Endometrium (tissue), 2 donors: ENCODE data around the gene MICU1.
"Not testable (repeated sequence)": the region's sequence is repeated elsewhere in the genome, so short reads cannot be mapped to it uniquely, and the experiment has no call there.

Experiments
- FAIRE-seq: peaks from 2 replicates; lab custom pipeline; 2012; peaks lifted over from hg19 to GRCh38; lab: Jason Lieb, UNC
- donor health status: control.
- donor health status: control.

Gene MICU1

DNA sequence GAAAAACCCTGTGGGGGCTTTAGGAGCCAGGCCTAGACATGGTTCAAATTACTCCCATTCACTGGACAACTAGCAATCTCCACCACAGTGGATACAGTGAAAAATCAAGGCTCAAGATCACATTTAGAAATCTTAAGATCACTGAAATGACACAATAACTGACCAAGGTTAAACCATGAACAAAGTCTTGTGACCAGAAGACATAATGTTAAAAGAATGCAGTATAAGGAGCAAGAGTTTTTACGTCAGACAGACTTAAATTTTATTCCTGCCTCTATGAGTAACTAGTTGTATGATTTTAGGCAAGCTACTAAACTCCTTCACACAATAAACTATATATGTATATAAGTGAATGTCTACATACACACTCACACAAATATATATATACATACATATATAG lies 68.5 kb downstream of the MICU1 start:
- no peak for FAIRE-seq

DNA sequence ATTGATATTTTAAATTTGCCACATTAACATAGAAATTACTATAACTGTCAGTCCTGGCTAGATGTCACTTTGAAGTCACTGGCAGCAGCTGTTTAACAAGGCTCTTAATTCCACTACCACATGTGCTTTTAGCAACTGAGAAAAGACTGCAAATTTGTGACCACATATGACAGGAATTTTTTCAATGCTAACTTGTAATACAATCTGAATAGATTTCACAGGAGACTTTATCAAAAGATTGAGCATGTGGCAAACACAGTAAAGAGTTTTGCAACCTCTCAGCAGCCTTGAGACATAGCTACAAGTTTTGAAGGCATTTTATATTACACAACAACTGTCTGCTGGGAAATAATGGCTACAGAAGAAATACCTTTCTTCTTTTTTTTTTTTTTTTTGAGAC lies 73.0 kb downstream of the MICU1 start:
- no peak for FAIRE-seq

DNA sequence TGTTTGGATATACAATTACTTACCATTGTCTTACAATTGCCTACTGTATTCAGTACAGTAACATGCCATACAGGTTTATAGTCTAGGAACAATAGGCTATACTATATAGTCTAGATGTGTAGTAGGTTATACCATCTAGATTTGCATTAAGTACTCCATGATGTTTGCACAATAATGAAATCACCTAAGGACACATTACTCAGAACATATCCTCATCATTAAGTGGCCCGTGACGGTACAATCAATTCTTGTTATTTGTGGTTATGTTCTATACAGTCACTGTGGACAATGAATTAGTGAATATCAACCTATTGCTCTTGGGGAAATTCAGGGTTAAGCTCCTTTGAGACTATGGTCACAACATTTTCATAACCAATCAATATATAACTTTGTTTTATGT lies 75.6 kb downstream of the MICU1 start:
- no peak for FAIRE-seq

DNA sequence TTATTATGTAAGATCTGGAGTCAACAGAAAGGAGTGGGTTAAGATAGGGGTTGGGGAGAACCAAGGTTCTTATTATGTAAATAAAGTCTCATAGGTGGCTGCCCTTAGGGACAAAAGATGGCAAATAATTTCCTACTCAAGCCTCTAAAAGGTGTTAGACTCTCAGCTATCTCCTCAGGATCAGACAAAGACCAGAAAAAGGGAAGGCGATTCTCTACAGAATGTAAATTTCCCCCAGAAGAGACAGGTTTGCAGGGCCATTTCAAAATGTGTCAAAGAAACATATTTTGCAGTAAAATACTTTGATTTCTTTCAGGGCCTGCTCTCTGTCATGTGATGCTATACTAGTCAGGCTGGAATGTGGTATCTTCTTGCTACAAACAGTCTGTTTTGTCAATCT lies 80.3 kb downstream of the MICU1 start:
- no peak for FAIRE-seq

DNA sequence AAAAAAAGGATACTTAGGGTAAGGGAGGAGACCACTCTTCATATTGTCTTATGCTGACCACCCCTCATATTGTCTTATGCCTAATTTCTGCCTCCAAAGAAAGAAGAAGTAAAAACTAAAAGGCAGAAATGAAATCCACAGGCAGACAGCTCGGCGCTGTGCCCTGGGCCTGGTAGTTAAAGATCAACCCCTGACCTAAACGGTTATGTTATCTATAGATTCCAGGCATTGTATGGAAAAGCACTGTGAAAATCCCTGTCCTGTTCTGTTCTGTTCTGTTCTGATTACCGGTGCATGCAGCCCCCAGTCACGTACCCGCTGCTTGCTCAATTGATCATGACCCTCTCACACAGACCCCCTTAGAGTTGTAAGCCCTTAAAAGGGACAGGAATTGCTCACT lies 82.0 kb downstream of the MICU1 start:
- FAIRE-seq, result not testable (repeated sequence)

DNA sequence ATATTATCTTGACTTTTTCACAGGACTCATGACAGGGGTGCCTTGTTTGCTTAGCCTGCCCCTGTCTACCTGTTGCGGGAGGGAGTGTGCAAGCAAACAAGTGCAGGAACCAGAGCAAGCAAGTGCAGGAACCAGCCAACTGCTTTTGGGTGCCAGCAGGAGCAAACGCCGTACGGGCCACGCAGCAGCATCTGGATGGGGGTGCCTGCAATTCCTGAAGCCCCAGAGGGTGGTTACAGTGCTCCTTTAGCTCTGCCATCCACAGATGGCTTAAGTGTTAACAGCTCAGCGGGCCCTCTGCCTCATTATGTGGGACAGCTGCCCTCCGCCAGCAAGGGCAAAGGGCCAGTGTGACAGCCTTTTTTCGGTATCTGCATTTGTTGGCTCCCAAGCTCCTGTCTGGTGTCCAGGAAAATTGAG lies 83.5 kb downstream of the MICU1 start:
- FAIRE-seq, result no peak

DNA sequence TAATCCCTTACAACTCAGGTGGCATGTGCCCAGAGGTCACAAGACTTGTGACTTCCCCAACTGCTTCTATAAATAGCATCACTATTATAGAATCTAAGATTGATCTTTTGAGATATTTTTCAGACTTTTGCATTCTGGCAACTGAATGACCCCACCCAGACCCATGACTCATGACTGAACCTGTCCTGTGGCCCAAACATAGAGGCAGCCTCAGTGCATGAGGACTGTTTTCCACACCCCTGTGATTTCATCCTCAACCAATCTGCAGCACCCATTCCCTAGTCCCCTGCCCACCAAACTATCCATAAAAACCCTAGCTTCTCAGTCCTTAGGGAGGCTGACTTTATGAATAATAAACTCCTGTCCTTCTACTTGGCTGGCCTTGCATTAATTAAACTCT lies 84.5 kb downstream of the MICU1 start:
- FAIRE-seq, result no peak

DNA sequence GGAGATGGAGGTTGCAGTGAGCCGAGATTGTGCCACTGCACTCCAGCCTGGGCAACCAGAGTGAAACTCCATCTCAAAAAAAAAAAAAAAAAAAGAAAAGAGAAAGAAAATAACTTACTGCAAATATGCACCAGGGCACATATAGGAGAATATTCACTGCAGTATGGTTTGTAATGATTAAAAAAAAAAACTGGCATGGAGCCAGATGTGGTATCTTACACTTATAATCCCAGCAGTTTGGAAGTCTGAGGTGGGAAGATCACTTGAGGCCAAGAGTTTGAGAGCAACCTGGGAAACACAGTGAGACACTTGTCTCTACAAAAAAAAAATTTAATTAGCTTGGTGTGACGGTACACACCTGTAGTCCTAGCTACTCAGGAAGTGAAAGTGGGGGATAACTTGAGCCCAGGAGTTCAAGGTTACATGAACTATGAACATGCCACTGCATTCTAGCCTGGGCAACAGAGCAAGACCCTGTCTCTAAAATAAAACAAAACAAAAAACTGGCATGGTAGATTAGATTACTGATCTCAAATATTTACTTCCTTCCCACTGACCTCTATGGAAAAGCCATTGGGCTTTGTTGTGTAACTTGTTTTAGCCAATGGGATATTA lies 85.6 kb downstream of the MICU1 start:
- FAIRE-seq, result no peak

DNA sequence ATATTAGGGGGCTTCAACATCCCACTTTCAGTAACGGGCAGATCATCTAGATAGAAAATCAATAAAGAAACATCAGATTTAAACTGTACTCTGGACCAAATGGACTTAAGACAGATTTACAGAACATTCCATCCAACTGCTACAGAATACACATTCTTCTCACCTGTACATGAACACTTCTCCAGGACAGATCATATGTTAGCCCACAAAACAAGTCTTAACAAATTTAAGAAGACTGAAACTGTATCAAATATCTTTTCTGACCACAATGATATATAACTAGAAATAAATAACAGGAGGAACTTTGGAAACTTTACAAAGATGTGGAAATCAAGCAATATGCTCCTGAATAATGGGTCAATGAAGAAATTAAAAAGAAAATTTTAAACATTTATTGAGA lies 86.7 kb downstream of the MICU1 start:
- FAIRE-seq, result no peak

DNA sequence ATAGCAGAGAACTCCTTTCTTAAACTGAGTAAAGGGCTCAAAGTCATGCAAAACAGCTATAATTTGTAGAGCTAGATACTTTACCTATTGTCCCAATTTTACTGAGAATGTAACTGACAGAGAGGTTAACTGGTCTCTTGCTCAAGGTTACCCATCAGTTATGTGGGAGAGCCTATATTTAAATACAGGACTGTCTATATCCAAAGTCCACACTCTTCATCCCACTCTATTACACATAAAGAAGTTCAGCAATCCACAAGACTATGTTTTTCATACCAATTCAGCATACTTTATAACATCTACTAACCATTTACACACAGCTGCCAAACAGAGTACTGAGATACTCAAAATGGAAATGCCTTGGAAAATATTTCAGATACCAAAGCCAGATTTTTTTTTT lies 100.2 kb downstream of the MICU1 start:
- FAIRE-seq, result no peak

DNA sequence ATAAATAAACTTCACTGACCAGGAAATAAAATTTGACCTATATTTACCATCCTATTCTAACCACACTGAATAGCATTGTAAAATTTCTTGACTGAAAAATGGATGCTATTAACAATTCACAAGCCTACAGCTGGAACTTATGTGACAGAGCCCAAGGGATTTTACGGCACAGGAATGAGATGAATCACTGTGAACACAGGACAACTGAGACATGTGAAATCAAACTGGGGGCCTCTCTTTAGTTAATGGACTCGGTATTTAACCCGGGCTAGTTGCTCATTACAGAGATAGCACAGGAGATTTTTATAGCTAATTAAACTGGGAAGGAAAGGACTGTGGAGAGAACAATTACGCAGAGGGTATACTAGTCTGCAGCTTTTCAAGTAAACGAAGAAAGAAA lies 100.6 kb downstream of the MICU1 start:
- FAIRE-seq, result no peak

DNA sequence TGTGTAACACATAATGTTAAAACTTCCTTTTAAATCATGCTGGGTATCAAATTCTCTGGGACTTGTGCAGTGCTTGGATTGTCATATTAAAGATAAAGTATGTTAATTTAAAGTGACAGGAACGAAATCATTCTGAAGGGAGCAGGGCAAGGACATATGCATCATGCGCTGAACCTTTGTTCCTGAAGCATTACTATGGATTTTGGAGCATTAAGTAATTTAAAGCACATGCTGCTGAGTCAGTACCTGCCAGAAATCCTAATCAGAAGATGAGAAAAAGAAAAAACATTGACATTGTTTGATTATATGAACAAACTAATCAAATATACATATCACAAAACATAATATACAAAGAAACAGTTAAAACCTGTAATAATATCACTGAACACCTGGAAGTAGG lies 101.4 kb downstream of the MICU1 start:
- no peak for FAIRE-seq

DNA sequence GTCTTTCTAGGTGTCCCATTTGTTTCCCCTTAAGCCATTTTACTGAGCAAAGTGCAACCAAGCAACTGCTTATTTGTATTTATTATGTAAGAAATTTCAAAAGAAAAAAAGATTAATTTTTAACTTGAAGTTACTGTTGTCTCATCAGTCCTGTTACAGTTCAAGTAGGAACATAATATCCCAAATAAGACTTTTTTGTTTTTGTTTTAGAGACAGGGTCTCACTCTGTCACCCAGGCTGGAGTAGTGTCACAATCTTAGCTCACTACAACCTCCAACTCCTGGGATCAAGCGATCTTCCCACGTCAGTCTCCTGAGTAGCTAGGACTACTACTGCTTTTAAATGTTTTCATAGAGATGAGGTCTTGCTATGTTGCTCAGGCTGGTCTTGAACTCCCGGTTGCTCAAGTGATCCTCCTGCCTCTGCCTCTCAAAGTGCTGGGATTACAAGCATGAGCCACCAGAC lies 101.9 kb downstream of the MICU1 start:
- FAIRE-seq, result no peak

DNA sequence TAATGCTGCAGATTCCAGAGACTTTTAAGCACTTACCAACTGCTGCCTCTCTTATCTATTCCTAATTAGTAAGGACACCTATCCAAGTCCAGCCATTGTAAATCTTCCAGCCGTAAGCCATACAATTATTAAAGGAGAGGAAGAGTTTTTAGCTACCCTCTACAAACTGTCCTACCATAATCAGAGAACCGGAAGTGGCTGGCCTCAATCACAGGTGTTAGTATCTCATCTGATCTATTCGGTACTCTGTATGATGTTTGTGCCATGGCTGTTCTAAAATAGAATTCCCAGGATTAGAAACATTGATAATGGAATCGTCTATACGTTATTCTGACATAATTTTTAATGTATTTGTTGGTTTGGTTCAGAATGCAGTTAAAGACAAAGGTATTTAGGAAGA lies 102.8 kb downstream of the MICU1 start:
- FAIRE-seq, result no peak

DNA sequence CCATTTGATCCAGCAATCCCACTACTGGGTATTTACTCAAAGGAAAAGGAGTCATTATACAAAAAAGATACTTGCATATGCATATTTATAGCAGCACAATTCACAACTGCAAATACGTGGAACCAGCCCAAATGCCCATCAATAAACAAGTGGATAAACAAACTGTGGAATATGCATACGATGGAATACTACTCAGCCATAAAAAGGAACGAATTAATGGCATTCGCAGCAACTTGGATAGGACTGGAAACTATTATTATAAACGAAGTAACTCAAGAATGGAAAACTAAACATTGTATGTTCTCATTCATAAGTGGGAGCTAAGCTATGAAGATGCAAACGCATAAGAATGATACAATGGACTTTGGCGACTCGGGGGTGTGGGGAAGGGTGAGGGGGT lies 108.6 kb downstream of the MICU1 start:
- FAIRE-seq, result no peak

DNA sequence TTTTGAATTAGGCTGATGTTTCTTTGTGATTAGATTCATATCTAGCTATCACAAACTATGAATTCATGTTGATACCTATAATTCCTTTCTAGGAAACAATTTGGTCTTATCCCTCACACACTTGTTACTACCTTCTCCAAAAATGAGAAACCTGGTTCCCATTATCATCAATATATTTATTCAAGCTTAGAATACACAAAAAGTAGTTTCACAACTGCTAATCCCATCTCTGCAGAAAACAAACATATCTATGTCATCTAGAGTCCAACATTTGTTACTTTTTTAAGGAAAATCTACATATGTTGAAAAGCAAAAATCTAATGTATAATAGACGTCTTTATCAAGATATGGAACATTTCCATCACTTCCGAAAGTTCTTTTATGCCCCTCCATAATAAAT lies 110.4 kb downstream of the MICU1 start:
- FAIRE-seq, result no peak

DNA sequence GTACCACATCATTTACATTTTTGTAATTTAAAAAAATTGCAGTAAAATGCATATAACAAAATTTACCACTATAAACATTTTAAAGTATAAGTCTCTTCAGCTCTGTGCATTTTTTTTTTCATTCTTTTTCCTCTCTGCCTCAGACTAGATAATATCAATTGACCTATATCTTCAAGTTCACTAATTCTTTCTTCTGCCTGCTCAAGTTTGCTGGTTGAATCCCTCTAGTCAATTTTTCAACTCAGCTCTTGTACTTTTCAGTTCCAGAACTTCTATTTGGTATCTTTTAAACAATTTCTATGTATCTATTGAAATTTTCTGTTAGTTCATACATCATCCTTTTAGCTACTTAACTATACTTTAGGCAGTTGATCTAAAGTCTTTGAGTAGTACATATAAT lies 112.0 kb downstream of the MICU1 start:
- no peak for FAIRE-seq

DNA sequence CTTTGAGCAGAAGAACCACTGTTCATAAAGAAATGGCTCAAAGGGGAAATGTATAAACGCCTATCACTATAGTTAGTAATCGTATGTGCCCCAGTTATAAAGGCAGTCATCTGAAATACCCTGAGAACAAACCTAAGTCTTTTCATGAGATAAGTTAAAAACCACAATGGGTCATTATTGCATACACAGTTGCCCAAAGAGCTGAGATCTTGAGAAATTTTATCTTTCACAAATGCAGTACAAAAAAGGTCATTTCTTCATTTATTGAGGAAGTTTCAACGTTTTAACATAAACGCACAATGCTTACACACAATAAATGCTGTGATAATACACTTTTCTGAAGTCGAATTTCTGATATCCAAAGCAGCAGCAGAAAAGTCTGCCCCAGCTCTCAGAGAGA lies 114.4 kb downstream of the MICU1 start:
- no peak for FAIRE-seq

DNA sequence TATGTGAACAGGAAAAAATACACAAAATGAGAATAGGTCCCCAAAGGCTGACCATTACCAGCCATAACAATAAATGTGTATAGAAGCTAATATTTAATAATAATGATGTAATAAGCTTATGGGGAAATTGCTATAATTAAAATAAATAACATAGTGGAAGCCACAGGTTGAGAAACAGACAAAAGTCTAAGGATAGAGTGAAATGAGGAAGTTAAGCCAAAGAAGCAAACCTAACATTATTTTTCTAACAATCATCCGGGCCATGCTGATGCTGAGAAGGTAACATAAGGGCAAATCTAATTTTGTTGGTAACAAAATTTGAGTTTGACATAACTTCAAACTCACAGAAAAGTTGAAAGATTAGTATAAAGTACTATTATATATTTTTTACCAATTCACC lies 115.9 kb downstream of the MICU1 start:
- no peak for FAIRE-seq

DNA sequence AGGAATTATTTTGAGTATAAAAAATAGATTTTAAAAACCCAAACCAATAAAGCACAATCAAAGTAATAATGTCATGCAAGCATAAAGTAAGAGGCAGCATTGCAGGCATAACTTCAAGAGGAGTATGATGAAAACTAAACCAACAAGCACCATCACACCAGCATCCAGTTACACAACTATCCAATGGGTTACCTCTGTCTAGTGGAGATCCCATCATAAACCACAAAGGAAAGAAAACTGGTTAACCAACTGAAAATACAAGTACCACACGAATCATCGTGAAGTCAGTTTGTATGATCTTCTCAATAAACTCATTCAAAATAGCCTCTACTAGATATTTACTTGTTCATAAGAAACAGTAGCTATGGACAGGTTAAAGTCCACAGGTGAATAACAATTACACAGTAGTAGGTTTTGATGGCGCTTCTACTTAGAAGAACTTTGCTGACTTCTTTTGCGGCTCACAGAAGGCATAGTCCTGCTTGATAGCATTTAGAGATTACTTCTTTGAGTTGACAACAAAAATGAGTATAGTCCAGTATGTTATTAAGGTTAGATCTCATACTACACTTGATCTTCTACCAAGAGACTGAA lies 116.6 kb downstream of the MICU1 start:
- FAIRE-seq, result no peak

DNA sequence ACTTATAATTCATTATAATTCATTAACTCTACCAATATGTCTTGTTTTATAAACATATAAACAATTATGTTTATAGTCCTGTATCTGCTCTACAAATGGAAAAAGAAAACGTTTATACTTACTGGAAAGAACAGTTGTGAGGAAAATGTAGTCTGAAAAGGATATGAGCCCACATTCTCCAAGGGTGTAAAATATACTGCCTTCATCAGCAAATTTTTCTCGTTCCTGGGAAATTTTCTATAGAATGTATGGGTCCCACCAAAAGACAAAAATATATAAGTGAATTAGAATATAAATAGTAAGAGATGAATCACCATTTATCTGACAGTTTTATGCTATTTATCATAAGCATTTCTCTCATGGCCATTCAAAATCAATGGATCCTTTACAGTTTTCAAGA lies 117.8 kb downstream of the MICU1 start:
- FAIRE-seq, result no peak

DNA sequence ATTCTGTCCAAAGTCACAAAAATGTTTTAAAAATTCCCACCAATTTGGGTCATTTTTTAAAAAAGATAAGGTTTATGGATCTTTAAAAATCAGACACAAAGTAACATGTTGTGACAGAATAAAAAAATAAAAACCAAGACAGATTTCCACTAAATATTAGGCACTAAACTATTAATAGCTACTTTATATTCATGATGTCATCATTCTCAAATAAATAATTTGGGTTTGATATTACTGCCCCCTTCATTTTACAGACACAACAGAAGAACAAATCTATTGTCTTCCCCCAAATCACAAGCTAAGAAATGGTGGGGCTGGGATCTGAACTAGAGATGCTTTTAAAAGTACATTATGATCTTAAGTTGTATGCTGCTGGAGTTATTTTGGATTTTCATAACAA lies 119.4 kb downstream of the MICU1 start:
- FAIRE-seq, result no peak

DNA sequence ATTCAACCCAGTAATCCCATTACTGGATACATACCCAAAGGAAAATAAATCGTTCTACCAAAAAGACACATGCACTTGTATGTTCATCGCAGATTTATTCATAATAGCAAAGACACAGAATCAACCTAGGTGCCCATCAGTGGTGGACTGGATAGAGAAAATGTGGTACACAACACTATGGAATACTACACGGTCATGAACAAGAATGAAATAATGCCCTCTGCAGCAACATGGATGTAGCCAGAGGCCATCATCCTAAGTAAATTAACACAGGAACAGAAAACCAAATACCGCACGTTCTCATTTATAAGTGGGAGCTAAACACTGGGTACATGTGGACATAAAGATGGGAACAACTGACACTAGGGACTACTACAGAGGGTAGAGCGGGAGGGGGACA lies 120.4 kb downstream of the MICU1 start:
- no peak for FAIRE-seq

DNA sequence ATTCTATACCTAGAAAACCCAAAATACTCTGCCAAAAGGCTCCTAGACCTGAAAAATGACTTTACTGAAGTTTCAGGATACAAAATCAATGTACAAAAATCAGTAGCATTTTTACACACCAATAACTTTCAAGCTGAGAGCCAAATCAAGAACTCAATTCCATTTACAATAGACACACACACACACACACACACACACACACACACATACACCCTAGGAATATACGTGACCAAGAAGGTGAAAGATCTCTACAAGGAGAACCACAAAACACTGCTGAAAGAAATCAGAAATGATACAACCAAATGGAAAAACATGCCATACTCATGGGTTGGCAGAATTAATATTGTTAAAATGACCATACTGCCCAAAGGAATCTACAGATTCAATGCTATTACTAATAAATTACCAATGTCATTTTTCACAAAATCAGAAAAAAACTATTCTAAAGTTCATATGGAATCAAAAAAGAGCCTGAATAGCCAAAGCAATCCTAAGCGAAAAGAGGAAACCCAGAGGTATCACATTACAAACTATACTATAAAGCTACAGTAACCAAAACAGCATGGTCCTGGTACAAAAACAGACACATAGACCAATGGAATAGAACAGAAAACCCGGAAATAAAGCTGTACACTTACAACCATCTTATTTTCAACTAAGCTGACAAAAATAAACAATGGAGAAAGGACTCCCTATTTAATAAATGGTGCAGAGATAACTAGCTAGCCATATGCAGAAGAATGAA lies 122.0 kb downstream of the MICU1 start:
- no peak for FAIRE-seq
